ENCODE data around the gene C4BPA.

C4BPA gene
- total RNA-seq: 0 reads per million in 3 experiments

GRCh38 chr1:207103892-207104373, at the start of gene C4BPA:
Gene C4BPA, plus strand, starts transcription at chr1:207104233. Its CDS starts 8,793 bp downstream, at chr1:207113026.
- no peak for DNase-seq

- no peak for DNase-seq
These were observed 49.5 kb upstream of the C4BPA start for GRCh38 chr1:207054491-207054890.

- no peak for DNase-seq
These were observed 48.5 kb upstream of the C4BPA start for GRCh38 chr1:207055386-207056001.

- DNase-seq: no peak
These were observed 47.4 kb upstream of the C4BPA start for GRCh38 chr1:207056673-207057072.

- no peak for DNase-seq
These were observed 45.8 kb upstream of the C4BPA start for GRCh38 chr1:207058252-207058651.

- no peak for DNase-seq
These were observed 44.9 kb upstream of the C4BPA start for GRCh38 chr1:207058878-207059867.

- DNase-seq: no peak
These were observed 44.2 kb upstream of the C4BPA start for GRCh38 chr1:207059881-207060280.

GRCh38 chr1:207060596-207060995, 43.4 kb upstream of the C4BPA start:
- DNase-seq: no peak

GRCh38 chr1:207062058-207062457, 42.0 kb upstream of the C4BPA start:
- no peak for DNase-seq

GRCh38 chr1:207063014-207063413, 41.0 kb upstream of the C4BPA start:
- no peak for DNase-seq

GRCh38 chr1:207064561-207064960, 39.5 kb upstream of the C4BPA start:
- no peak for DNase-seq

GRCh38 chr1:207067185-207067584, 36.8 kb upstream of the C4BPA start:
- no peak for DNase-seq

- DNase-seq: no peak
These were observed 36.4 kb upstream of the C4BPA start for GRCh38 chr1:207067665-207068064.

GRCh38 chr1:207069061-207069460, 35.0 kb upstream of the C4BPA start:
- no peak for DNase-seq

GRCh38 chr1:207069858-207070506, 34.1 kb upstream of the C4BPA start:
- DNase-seq: no peak

- DNase-seq: no peak
These were observed 33.2 kb upstream of the C4BPA start for GRCh38 chr1:207070811-207071210.

GRCh38 chr1:207071426-207071825, 32.6 kb upstream of the C4BPA start:
- no peak for DNase-seq

GRCh38 chr1:207072233-207072632, 31.8 kb upstream of the C4BPA start:
- DNase-seq: no peak

- no peak for DNase-seq
These were observed 29.9 kb upstream of the C4BPA start for GRCh38 chr1:207073906-207074820.

- DNase-seq: no peak
These were observed 27.7 kb upstream of the C4BPA start for GRCh38 chr1:207076181-207076955.

GRCh38 chr1:207077012-207077411, 27.0 kb upstream of the C4BPA start:
- DNase-seq: no peak
